ENCODE results near the gene HEMK1.

Gene HEMK1

GRCh38 chr3:50602595-50603191 is 33.4 kb downstream of the HEMK1 start:
- no peak for FAIRE-seq
- DNase-seq (ENCODE audit: insufficient read length, low spot score): no peak
- TF ChIP-seq, protein P1, sequence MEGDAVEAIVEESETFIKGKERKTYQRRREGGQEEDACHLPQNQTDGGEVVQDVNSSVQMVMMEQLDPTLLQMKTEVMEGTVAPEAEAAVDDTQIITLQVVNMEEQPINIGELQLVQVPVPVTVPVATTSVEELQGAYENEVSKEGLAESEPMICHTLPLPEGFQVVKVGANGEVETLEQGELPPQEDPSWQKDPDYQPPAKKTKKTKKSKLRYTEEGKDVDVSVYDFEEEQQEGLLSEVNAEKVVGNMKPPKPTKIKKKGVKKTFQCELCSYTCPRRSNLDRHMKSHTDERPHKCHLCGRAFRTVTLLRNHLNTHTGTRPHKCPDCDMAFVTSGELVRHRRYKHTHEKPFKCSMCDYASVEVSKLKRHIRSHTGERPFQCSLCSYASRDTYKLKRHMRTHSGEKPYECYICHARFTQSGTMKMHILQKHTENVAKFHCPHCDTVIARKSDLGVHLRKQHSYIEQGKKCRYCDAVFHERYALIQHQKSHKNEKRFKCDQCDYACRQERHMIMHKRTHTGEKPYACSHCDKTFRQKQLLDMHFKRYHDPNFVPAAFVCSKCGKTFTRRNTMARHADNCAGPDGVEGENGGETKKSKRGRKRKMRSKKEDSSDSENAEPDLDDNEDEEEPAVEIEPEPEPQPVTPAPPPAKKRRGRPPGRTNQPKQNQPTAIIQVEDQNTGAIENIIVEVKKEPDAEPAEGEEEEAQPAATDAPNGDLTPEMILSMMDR (IDR thresholded peaks at IDR 0.05; ENCODE audit: insufficient read depth, missing control alignments): no peak

GRCh38 chr3:50603261-50604109 is 34.2 kb downstream of the HEMK1 start:
- no peak for FAIRE-seq
- TF ChIP-seq, protein P1 (IDR thresholded peaks at IDR 0.05; ENCODE audit: insufficient read depth, missing control alignments): no peak

GRCh38 chr3:50604110-50604621 is 34.8 kb downstream of the HEMK1 start:
- no peak for FAIRE-seq
- TF ChIP-seq, protein P1 (IDR thresholded peaks at IDR 0.05; ENCODE audit: insufficient read depth, missing control alignments): no peak
- no peak for DNase-seq (ENCODE audit: insufficient read length, low spot score)

More at GRCh38 chr3:50603261-50604109, 34.2 kb downstream of the HEMK1 start:
- no peak for DNase-seq (ENCODE audit: insufficient read length, low spot score)

GRCh38 chr3:50604628-50605588 is 35.6 kb downstream of the HEMK1 start:
- FAIRE-seq: no peak
- no peak for DNase-seq (ENCODE audit: insufficient read length, low spot score)
- TF ChIP-seq, protein P1 (IDR thresholded peaks at IDR 0.05; ENCODE audit: insufficient read depth, missing control alignments): no peak

- DNase-seq (ENCODE audit: insufficient read length, low spot score) (no peak), FAIRE-seq (no peak)
- TF ChIP-seq, protein P1 (IDR thresholded peaks at IDR 0.05; ENCODE audit: insufficient read depth, missing control alignments): no peak
Observed at GRCh38 chr3:50605901-50606326, 36.6 kb downstream of the HEMK1 start.

DNA sequence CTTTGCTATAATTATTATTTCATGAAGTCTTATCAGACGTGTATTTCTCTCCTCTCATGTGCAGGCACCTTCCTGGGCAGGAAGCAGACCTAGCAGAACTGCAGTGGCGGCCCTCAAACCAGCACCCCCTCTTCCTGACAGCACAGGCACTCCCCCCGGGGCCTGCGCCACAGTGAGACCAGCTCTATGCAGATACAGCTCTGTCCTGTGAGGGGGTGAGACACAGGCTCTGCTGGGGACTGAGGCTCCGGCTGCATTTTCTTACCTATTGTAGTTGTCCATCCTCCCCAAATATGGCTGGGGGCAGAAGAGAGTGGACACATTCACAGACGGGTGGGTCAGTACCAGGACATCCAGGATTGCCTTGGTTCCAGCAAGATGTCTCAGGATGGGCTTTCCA is 37.3 kb downstream of the HEMK1 start:
- FAIRE-seq (no peak), DNase-seq (ENCODE audit: insufficient read length, low spot score) (no peak)
- TF ChIP-seq, protein P1 (IDR thresholded peaks at IDR 0.05; ENCODE audit: insufficient read depth, missing control alignments): no peak

Measured in D721Med (cell line).